ELR (cell line): ENCODE results near the gene HOXD11.
A peak's percentile ranks its signal among the peaks of the same experiment; 100 is the strongest.

Experiments used
- DNase-seq: peaks from one replicate; pipeline ENCODE4 v3.0.0-alpha.2; 2015; ENCODE audit warnings: low read depth

The HOXD11 gene

GRCh38 chr2:176121190-176122051 lies 14.3 kb downstream of the HOXD11 start:
- DNase-seq, result no peak

GRCh38 chr2:176122052-176122682 lies 15.1 kb downstream of the HOXD11 start:
- no peak for DNase-seq

GRCh38 chr2:176122683-176123410 lies 15.8 kb downstream of the HOXD11 start, which contains the start of gene HOXD9:
Gene HOXD9 (plus strand): TSS chr2:176122719. CDS start chr2:176122769, 50 bp downstream.
- peak; percentile 43 for DNase-seq

- no peak for DNase-seq
These were observed 16.5 kb downstream of the HOXD11 start for GRCh38 chr2:176123411-176124109.

GRCh38 chr2:176124110-176124946 lies 17.2 kb downstream of the HOXD11 start:
- no peak for DNase-seq

- no peak for DNase-seq
These were observed 18.1 kb downstream of the HOXD11 start for GRCh38 chr2:176124947-176125771.

GRCh38 chr2:176125772-176126054 lies 18.6 kb downstream of the HOXD11 start:
- no peak for DNase-seq

- DNase-seq, result peak; percentile 74
These were observed 20.1 kb downstream of the HOXD11 start for GRCh38 chr2:176126929-176127773.

- no peak for DNase-seq
These were observed 20.6 kb downstream of the HOXD11 start for GRCh38 chr2:176127774-176128072.

GRCh38 chr2:176128172-176128981 lies 21.3 kb downstream of the HOXD11 start:
- peak; percentile 36 for DNase-seq

GRCh38 chr2:176128982-176129796 lies 22.1 kb downstream of the HOXD11 start, which contains the start of gene HOXD8:
Gene HOXD8 (plus strand): TSS chr2:176129705. CDS start chr2:176130367, 662 bp downstream.
- DNase-seq, result peak; percentile 73

GRCh38 chr2:176129813-176130146 lies 22.7 kb downstream of the HOXD11 start:
- DNase-seq, result peak; percentile 45

GRCh38 chr2:176130147-176130956 lies 23.3 kb downstream of the HOXD11 start:
- DNase-seq, result peak; percentile 45

- peak; percentile 17 for DNase-seq
These were observed 24.1 kb downstream of the HOXD11 start for GRCh38 chr2:176130957-176131847.

GRCh38 chr2:176131848-176132158 lies 24.7 kb downstream of the HOXD11 start:
- DNase-seq, result no peak
